Measurements from ENCODE around the gene SLC24A3.

The SLC24A3 gene

GRCh38 chr20:19349879-19350278 lies 137.4 kb downstream of the SLC24A3 start:
- DNase-seq = no peak

- no peak for DNase-seq
Observed at GRCh38 chr20:19351542-19351941, 139.1 kb downstream of the SLC24A3 start.

- DNase-seq = no peak
Observed at GRCh38 chr20:19354950-19355349, 142.5 kb downstream of the SLC24A3 start.

- no peak for DNase-seq
Observed at GRCh38 chr20:19361790-19362189, 149.3 kb downstream of the SLC24A3 start.

- no peak for DNase-seq
Observed at GRCh38 chr20:19363476-19363875, 151.0 kb downstream of the SLC24A3 start.

- DNase-seq = no peak
Observed at GRCh38 chr20:19367591-19367990, 155.1 kb downstream of the SLC24A3 start.

- no peak for DNase-seq
Observed at GRCh38 chr20:19368351-19368750, 155.9 kb downstream of the SLC24A3 start.

GRCh38 chr20:19370076-19371075 lies 157.9 kb downstream of the SLC24A3 start:
- no peak for DNase-seq

- DNase-seq = no peak
Observed at GRCh38 chr20:19371112-19371511, 158.7 kb downstream of the SLC24A3 start.

- no peak for DNase-seq
Observed at GRCh38 chr20:19374216-19374615, 161.8 kb downstream of the SLC24A3 start.

- DNase-seq = no peak
Observed at GRCh38 chr20:19375395-19375794, 163.0 kb downstream of the SLC24A3 start.

GRCh38 chr20:19375801-19376200 lies 163.4 kb downstream of the SLC24A3 start:
- no peak for DNase-seq

- DNase-seq = no peak
Observed at GRCh38 chr20:19376451-19377229, 164.2 kb downstream of the SLC24A3 start.

- DNase-seq = no peak
Observed at GRCh38 chr20:19378058-19378457, 165.6 kb downstream of the SLC24A3 start.

- no peak for DNase-seq
Observed at GRCh38 chr20:19380211-19380610, 167.8 kb downstream of the SLC24A3 start.

- DNase-seq = no peak
Observed at GRCh38 chr20:19381947-19382346, 169.5 kb downstream of the SLC24A3 start.

GRCh38 chr20:19382386-19383340 lies 170.2 kb downstream of the SLC24A3 start:
- no peak for DNase-seq

- DNase-seq = no peak
Observed at GRCh38 chr20:19384940-19385339, 172.5 kb downstream of the SLC24A3 start.

- no peak for DNase-seq
Observed at GRCh38 chr20:19387251-19387650, 174.8 kb downstream of the SLC24A3 start.

- DNase-seq = no peak
Observed at GRCh38 chr20:19392344-19393130, 180.1 kb downstream of the SLC24A3 start.

- no peak for DNase-seq
Observed at GRCh38 chr20:19396460-19397081, 184.1 kb downstream of the SLC24A3 start.

All from activated CD4-positive, alpha-beta T cell treated with anti-CD3 and anti-CD28 coated beads for 1 hour (primary cell).